ENCODE data around the gene RGS9BP. TPM values are rescaled to one million over a fixed set of nuclear protein-coding genes. Genes with fewer than 3 reads are reported as not detected.

The RGS9BP gene
- total and polyA plus RNA-seq, 10 of the 15 experiments (the other 5 are each of a cell fraction or from before 2014, with no cell fraction given), result 0.01 to 0.10 (median 0.05) TPM; not detected in 6

DNA sequence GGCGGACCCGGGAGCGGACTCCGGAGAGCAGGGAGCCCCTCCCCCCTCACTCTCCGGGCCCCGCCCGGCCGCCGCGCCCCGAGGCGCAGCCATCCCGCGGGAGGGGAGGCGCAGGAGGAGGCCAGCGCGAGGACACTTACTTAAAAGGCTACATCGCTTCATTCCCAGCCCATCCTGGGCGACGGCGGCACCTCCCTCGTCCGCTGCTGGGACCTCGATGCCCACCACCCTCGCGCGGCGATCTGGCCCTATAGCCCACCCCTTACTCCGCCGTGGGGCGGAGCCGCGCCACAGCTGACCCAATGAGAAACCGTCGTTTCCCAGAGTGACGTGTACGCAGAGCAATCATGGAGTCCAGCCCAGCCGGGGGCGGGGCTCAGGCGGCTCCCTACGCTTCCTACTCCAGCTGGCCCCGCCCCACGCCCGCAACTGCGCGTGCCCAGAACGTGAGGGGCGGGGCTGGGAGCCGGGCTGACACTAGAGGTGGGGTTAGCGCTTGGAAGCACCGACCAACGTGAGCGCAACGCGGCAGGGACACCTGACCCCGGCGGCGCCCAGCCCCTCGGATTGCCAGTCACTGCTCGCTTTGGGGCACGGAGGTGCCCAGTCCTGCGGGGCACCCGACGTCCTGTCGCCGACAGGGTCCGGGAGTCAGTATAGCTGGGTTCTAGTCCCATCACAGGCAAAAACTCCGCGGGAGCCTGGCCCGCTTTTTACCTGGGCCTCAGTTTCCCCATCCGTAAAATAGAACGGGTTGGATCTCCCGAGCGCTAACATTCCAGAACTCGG lies 523 bp upstream of the RGS9BP start, which contains the start of gene ANKRD27 (continued):
- TF ChIP-seq, protein P1, sequence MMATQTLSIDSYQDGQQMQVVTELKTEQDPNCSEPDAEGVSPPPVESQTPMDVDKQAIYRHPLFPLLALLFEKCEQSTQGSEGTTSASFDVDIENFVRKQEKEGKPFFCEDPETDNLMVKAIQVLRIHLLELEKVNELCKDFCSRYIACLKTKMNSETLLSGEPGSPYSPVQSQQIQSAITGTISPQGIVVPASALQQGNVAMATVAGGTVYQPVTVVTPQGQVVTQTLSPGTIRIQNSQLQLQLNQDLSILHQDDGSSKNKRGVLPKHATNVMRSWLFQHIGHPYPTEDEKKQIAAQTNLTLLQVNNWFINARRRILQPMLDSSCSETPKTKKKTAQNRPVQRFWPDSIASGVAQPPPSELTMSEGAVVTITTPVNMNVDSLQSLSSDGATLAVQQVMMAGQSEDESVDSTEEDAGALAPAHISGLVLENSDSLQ (IDR thresholded peaks at IDR 0.05), result peak; percentile 99
- TF ChIP-seq, protein P2, sequence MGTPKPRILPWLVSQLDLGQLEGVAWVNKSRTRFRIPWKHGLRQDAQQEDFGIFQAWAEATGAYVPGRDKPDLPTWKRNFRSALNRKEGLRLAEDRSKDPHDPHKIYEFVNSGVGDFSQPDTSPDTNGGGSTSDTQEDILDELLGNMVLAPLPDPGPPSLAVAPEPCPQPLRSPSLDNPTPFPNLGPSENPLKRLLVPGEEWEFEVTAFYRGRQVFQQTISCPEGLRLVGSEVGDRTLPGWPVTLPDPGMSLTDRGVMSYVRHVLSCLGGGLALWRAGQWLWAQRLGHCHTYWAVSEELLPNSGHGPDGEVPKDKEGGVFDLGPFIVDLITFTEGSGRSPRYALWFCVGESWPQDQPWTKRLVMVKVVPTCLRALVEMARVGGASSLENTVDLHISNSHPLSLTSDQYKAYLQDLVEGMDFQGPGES (IDR thresholded peaks at IDR 0.05), result peak; percentile 92
- TF ChIP-seq KLF5 (IDR thresholded peaks at IDR 0.05; ENCODE audit: partially characterized antibody), result no peak
- no peak for TF ChIP-seq RFX5 (IDR thresholded peaks at IDR 0.05; ENCODE audit: low read depth, low read length)
- TF ChIP-seq BACH1 (IDR thresholded peaks at IDR 0.05; ENCODE audit: borderline replicate concordance), result no peak
- no peak for TF ChIP-seq EP300 (IDR thresholded peaks at IDR 0.05; ENCODE audit: borderline replicate concordance in 1 of 2, control insufficient read depth in 1 of 2, low read depth in 2 of 2, low read length in 2 of 2)
- TF ChIP-seq, protein P3, sequence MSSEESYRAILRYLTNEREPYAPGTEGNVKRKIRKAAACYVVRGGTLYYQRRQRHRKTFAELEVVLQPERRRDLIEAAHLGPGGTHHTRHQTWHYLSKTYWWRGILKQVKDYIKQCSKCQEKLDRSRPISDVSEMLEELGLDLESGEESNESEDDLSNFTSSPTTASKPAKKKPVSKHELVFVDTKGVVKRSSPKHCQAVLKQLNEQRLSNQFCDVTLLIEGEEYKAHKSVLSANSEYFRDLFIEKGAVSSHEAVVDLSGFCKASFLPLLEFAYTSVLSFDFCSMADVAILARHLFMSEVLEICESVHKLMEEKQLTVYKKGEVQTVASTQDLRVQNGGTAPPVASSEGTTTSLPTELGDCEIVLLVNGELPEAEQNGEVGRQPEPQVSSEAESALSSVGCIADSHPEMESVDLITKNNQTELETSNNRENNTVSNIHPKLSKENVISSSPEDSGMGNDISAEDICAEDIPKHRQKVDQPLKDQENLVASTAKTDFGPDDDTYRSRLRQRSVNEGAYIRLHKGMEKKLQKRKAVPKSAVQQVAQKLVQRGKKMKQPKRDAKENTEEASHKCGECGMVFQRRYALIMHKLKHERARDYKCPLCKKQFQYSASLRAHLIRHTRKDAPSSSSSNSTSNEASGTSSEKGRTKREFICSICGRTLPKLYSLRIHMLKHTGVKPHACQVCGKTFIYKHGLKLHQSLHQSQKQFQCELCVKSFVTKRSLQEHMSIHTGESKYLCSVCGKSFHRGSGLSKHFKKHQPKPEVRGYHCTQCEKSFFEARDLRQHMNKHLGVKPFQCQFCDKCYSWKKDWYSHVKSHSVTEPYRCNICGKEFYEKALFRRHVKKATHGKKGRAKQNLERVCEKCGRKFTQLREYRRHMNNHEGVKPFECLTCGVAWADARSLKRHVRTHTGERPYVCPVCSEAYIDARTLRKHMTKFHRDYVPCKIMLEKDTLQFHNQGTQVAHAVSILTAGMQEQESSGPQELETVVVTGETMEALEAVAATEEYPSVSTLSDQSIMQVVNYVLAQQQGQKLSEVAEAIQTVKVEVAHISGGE (CRISPR knock-in tag; IDR thresholded peaks at IDR 0.05), result no peak
- TF ChIP-seq ZBED1 (IDR thresholded peaks at IDR 0.05; ENCODE audit: borderline replicate concordance), result no peak
- TF ChIP-seq, protein P4, sequence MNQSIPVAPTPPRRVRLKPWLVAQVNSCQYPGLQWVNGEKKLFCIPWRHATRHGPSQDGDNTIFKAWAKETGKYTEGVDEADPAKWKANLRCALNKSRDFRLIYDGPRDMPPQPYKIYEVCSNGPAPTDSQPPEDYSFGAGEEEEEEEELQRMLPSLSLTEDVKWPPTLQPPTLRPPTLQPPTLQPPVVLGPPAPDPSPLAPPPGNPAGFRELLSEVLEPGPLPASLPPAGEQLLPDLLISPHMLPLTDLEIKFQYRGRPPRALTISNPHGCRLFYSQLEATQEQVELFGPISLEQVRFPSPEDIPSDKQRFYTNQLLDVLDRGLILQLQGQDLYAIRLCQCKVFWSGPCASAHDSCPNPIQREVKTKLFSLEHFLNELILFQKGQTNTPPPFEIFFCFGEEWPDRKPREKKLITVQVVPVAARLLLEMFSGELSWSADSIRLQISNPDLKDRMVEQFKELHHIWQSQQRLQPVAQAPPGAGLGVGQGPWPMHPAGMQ (IDR thresholded peaks at IDR 0.05; ENCODE audit: borderline replicate concordance), result no peak
- TF ChIP-seq NFIC (IDR thresholded peaks at IDR 0.05; ENCODE audit: low read depth, low read length), result no peak
- no peak for TF ChIP-seq CEBPB (IDR thresholded peaks at IDR 0.05; ENCODE audit: borderline replicate concordance in 1 of 2, low read depth in 2 of 2, low read length in 2 of 2)
- peak; percentile 30; the same call in 1 of the 2 replicates for TF ChIP-seq LARP7 (IDR thresholded peaks at IDR 0.05)
- peak; percentile 98 for TF ChIP-seq DPF2 (IDR thresholded peaks at IDR 0.05)
- peak; percentile 72; the same call in 1 of the 2 replicates for TF ChIP-seq HDGF (IDR thresholded peaks at IDR 0.05)
- no peak for TF ChIP-seq ZSCAN29 (IDR thresholded peaks at IDR 0.05)
- TF ChIP-seq ZNF622 (IDR thresholded peaks at IDR 0.05), result no peak
- TF ChIP-seq MTA2 (IDR thresholded peaks at IDR 0.05; ENCODE audit: low read depth), result no peak
- peak; percentile 47; the same call in 1 of the 2 replicates for TF ChIP-seq RB1 (IDR thresholded peaks at IDR 0.05; ENCODE audit: borderline replicate concordance)
- TF ChIP-seq, protein P5, sequence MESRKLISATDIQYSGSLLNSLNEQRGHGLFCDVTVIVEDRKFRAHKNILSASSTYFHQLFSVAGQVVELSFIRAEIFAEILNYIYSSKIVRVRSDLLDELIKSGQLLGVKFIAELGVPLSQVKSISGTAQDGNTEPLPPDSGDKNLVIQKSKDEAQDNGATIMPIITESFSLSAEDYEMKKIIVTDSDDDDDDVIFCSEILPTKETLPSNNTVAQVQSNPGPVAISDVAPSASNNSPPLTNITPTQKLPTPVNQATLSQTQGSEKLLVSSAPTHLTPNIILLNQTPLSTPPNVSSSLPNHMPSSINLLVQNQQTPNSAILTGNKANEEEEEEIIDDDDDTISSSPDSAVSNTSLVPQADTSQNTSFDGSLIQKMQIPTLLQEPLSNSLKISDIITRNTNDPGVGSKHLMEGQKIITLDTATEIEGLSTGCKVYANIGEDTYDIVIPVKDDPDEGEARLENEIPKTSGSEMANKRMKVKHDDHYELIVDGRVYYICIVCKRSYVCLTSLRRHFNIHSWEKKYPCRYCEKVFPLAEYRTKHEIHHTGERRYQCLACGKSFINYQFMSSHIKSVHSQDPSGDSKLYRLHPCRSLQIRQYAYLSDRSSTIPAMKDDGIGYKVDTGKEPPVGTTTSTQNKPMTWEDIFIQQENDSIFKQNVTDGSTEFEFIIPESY (IDR thresholded peaks at IDR 0.05), result no peak
